Measurements from ENCODE around the gene GRB10.

Gene GRB10

DNA sequence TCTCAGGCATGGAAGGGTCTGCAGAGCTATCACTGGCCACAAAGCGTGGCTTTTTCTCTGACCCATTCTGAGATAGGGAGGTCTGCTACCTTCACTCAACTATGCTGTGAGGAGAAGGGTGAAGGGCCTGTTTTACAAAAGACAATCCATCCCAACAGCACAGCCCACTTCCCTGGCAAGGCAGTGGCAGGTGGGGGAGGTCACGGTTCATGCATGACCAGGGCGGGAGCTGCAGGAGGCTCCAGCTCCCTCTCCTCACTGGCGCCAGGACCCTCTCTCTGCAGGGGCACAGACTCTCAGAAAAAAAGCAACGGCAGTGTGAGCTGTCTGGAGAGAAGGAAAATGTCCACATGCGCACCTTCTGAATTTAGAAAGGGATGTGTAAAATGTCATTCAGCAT, 28.5 kb downstream of the GRB10 start:
- no peak overlapping the region for H3K4me3 ChIP-seq (ENCODE audit: low read depth, low read length)
- TF ChIP-seq, protein P1, sequence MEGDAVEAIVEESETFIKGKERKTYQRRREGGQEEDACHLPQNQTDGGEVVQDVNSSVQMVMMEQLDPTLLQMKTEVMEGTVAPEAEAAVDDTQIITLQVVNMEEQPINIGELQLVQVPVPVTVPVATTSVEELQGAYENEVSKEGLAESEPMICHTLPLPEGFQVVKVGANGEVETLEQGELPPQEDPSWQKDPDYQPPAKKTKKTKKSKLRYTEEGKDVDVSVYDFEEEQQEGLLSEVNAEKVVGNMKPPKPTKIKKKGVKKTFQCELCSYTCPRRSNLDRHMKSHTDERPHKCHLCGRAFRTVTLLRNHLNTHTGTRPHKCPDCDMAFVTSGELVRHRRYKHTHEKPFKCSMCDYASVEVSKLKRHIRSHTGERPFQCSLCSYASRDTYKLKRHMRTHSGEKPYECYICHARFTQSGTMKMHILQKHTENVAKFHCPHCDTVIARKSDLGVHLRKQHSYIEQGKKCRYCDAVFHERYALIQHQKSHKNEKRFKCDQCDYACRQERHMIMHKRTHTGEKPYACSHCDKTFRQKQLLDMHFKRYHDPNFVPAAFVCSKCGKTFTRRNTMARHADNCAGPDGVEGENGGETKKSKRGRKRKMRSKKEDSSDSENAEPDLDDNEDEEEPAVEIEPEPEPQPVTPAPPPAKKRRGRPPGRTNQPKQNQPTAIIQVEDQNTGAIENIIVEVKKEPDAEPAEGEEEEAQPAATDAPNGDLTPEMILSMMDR (IDR thresholded peaks at IDR 0.05; ENCODE audit: low read depth, low read length) = no peak

DNA sequence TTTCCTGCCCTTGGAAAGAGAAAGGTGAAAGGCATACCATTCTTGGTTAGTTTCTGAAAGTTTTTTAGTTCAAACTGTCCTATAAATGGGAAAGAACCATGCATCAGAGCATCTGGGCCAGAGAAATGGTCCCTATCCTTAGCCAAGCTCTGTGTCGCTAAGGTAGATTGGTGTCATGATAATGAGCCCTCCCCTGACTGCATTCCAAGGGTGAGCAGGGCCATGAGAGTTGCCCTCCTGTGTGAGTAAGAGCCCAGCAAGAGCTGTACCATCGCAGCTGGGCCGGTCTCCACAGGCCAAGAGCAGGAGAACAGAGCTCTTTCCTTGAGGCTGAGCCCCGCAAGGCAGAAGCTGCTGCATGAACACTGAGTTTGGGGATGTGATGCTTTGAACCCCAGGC, 30.3 kb downstream of the GRB10 start:
- H3K4me3 ChIP-seq (ENCODE audit: low read depth, low read length) = no peak overlapping the region
- TF ChIP-seq, protein P1 (IDR thresholded peaks at IDR 0.05; ENCODE audit: low read depth, low read length) = no peak

DNA sequence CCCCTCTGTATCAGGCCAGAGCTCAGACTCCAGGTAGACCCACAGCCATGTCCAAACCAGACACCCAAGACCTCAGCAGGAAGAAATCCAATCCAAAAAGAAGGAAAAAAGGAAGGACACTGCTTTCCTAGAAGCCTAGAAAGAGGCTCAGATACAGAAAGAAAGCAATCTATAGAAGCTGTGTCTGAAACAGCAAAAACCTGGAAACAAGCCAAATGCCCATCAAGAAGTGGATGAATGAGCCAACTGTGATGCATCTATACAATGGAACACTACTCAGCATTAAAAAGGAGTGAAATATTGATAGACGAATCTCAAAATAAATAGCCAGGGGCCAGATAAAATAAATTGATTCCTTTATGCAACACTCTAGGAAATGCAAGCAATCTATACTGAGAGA, 31.6 kb downstream of the GRB10 start:
- H3K4me3 ChIP-seq (ENCODE audit: low read depth, low read length) = no peak overlapping the region
- TF ChIP-seq, protein P1 (IDR thresholded peaks at IDR 0.05; ENCODE audit: low read depth, low read length) = no peak

DNA sequence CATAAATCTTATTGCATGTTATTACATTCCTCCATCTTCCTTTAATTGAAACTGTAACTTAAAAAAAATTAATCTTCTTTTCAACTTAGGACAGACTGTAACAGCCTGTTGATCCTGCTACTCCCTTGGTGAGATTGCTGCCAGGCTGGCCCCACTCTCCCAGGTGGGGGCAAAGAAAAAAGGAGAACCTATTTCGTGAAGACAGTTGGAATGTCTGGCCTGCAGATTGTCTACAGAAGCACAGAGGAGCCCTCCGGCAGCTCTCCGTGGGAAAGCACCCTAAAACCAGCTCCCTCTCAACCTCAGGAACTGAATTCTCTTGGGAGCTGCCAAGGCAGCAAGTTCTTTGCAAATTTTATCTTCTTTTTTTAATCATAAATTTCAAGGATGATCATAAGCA, 32.8 kb downstream of the GRB10 start:
- no peak overlapping the region for H3K4me3 ChIP-seq (ENCODE audit: low read depth, low read length)
- TF ChIP-seq, protein P1 (IDR thresholded peaks at IDR 0.05; ENCODE audit: low read depth, low read length) = no peak

DNA sequence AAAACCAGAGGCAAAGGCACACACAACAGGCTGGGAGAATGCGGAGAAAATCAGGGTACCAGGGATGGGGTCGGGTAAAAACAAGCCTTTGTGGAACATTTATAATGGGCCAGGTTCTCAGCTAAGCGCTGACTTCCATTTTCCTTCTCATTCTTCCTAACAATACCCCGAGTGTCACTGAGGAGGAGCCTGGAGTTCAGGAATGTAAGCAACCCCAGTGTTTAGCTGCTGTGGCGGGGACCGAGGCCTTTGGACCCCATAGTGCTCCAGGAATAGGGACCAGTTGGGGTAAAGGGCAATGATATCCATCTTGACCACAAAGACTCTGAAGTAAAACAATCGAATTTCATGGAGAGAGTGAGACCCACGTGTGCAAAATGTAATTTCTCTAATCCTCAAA, 34.2 kb downstream of the GRB10 start:
- TF ChIP-seq, protein P1 (IDR thresholded peaks at IDR 0.05; ENCODE audit: low read depth, low read length) = no peak
- H3K4me3 ChIP-seq (ENCODE audit: low read depth, low read length) = no peak overlapping the region

DNA sequence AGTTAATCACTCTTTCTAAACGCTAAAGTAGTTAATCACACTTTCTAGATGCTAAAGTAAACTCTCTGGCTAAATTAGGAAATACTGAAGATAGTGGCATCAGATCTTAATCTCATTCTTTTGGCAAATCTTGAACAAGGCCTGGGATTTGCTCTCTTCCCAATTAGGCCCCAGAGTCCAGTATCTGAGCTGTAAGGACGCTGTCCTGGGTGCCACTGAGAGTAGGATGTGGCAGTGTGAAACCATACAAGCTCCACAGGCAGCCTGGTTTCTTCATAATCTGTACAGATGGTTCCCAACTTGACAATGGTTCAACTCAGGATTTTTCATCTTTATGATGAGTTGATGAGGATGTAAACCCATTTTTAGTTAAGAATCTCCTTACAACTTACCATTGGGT, 36.9 kb downstream of the GRB10 start:
- TF ChIP-seq, protein P1 (IDR thresholded peaks at IDR 0.05; ENCODE audit: low read depth, low read length) = no peak
- H3K4me3 ChIP-seq (ENCODE audit: low read depth, low read length) = no peak overlapping the region

DNA sequence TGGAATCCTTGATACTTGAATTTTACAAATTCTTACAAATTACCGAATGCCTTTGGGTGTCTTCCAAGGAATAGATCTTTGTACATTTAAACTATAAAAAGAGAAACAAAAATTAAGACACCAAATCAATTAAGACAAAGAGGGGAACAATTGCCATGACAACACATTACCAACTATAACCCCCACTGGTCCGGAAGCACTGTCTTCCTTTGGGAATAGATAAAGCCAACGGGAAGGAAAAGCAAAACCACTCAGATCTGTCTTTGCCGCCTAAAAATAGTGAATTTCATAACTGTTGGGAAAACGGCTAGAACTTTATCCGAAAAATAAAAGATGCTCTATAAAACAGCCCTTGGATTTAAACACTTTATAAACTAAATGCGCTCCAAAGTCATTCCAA, 37.4 kb downstream of the GRB10 start:
- H3K4me3 ChIP-seq (ENCODE audit: low read depth, low read length) = no peak overlapping the region
- TF ChIP-seq, protein P1 (IDR thresholded peaks at IDR 0.05; ENCODE audit: low read depth, low read length) = no peak

All from WI38 (cell line).